Endodermal cell (in vitro differentiated cells): ENCODE measurements around the gene ZSCAN16. TPM values are rescaled to one million over a fixed set of nuclear protein-coding genes. Genes with fewer than 3 reads are reported as not detected.
A peak's percentile ranks its signal among the peaks of the same experiment; 100 is the strongest.

Source experiments
- DNase-seq: peaks from one replicate; pipeline ENCODE4 v3.0.0-alpha.2; 2017
- H3K27ac ChIP-seq: 2 replicates; pipeline ENCODE4 v1.5.1; 2013; ENCODE audit warnings: mild to moderate bottlenecking, low read depth, low read length, moderate library complexity
- H3K27me3 ChIP-seq: 2 replicates; pipeline ENCODE4 v1.6.1; 2013; ENCODE audit warnings: mild to moderate bottlenecking, low read length, moderate library complexity; ENCODE audit not compliant: insufficient read depth, control insufficient read depth, poor library complexity, severe bottlenecking
- H3K36me3 ChIP-seq: 2 replicates; pipeline ENCODE4 v1.7.0; 2013; ENCODE audit warnings: mild to moderate bottlenecking, low read length, moderate library complexity; ENCODE audit not compliant: control insufficient read depth, insufficient read depth
- H3K4me1 ChIP-seq: one replicate; pipeline ENCODE4 v1.7.0; 2013; ENCODE audit warnings: low read length; ENCODE audit not compliant: control insufficient read depth, insufficient read depth
- H3K4me3 ChIP-seq: 2 replicates; pipeline ENCODE4 v1.5.1; 2013; ENCODE audit warnings: mild to moderate bottlenecking, low read length, moderate library complexity
- H3K9ac ChIP-seq: 2 replicates; pipeline ENCODE4 v1.6.1; 2013; ENCODE audit warnings: mild to moderate bottlenecking, low read length, moderate library complexity; ENCODE audit not compliant: poor library complexity, severe bottlenecking; ENCODE audit errors: extremely low read depth
- H3K9me3 ChIP-seq: 2 replicates; pipeline ENCODE4 v1.6.1; 2013; ENCODE audit warnings: mild to moderate bottlenecking, low read length, moderate library complexity; ENCODE audit not compliant: control insufficient read depth
- H3K27ac Mint-ChIP-seq: 2 replicates; pipeline ENCODE4 v1.8.0; 2020; ENCODE audit warnings: mixed read lengths
- H3K27me3 Mint-ChIP-seq: 2 replicates; pipeline ENCODE4 v1.8.0; 2021; ENCODE audit warnings: mild to moderate bottlenecking, mixed read lengths; ENCODE audit not compliant: insufficient read depth
- H3K36me3 Mint-ChIP-seq: 2 replicates; pipeline ENCODE4 v1.8.0; 2020; ENCODE audit warnings: low read depth, mixed read lengths
- H3K4me1 Mint-ChIP-seq: 2 replicates; pipeline ENCODE4 v1.8.0; 2020; ENCODE audit warnings: mixed read lengths
- H3K4me3 Mint-ChIP-seq: 2 replicates; pipeline ENCODE4 v1.8.0; 2020; ENCODE audit warnings: mild to moderate bottlenecking, moderate library complexity, mixed read lengths
- H3K9me3 Mint-ChIP-seq: 2 replicates; pipeline ENCODE4 v1.8.0; 2020; ENCODE audit warnings: mild to moderate bottlenecking, mixed read lengths
- CTCF ChIP-seq: fragments of 200-600 bp; sonication (generic); conservative IDR thresholded peaks from 2 replicates; pipeline ENCODE4 v1.5.0; 2021; ENCODE audit warnings: antibody characterized with exemption, mild to moderate bottlenecking
- WGBS, 2 experiments: methylation state at CpG; one replicate each; pipeline versions ENCODE4 v1.1.5 to v1.1.7; 2013; ENCODE audit warnings: missing lambda C conversion rate in 2 of 2, mixed read lengths in 1 of 2; ENCODE audit not compliant: insufficient coverage in 1 of 2, insufficient read length in 1 of 2; 5-methylcytosine and 5-hydroxymethylcytosine counted together
- total RNA-seq, 2 donors: library from RNA; stranded (reverse); fragmentation: NEBNext Ultra II Directional in 1 of 2; extraction: Animal tissue kit (Norgen Biotek cat#: 25700) in 1 of 2; gene quantifications; 2 replicates in 1 of 2; 3 replicates in 1 of 2; pipeline ENCODE4 v1.2.1, GENCODE V29; 2021

Gene ZSCAN16
- total RNA-seq, 2 donors from 2014 or later = 6.0 to 7.4 TPM

DNA sequence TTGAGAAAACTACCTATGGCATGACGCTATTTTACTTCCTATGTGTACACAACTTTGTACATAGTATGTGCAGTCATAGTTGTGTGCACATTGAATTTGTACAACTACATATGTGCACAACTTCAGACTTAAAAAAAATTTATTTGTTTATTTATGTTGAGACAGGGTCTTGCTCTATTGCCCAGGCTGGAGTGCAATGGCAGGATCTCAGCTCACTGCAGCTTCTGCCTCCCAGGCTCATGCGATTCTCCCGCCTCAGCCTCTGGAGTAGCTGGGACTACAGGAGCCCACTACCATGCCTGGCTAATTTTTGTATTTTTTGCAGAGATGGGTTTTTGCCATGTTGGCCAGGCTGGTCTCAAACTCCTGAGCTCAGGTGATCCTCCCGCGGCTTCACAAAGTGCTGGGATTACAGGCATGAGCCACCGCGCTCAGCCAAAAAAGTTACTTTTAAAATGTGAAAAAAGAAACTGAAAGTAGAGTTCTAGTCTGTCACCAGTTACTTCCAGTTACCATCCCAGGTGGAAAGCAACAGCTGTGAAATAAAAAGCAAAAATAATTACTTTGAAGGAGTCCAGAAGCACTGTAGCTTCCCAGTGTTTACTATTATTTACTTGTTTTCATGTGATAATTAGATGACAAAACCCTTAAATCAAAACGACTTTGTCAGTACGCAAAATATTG, 15.6 kb downstream of the ZSCAN16 start:
- H3K9me3 ChIP-seq = no peaks in the 10 kb centered on the region
- no peak for DNase-seq
- peaks cover 9% of the 10 kb centered on the region for H3K36me3 ChIP-seq
- no peak overlapping the region for H3K27ac ChIP-seq
- 72 to 86% methylated on average over 8 to 9 of the region's 9 CpGs for WGBS, 2 experiments
- Mint-ChIP-seq H3K4me3 (no peak overlapping the region), H3K36me3 (peaks cover 14% of the 10 kb centered on the region), H3K27ac (no peak overlapping the region), H3K4me1 (peaks cover 24% of the 10 kb centered on the region), H3K27me3 (peaks cover 25% of the 10 kb centered on the region), H3K9me3 (no peaks in the 10 kb centered on the region)
- peaks cover 14% of the 10 kb centered on the region for H3K27me3 ChIP-seq
- no peak overlapping the region for H3K4me3 ChIP-seq
- TF ChIP-seq CTCF = no peak
- no peaks in the 10 kb centered on the region for H3K4me1 ChIP-seq
- no peak overlapping the region for H3K9ac ChIP-seq

DNA sequence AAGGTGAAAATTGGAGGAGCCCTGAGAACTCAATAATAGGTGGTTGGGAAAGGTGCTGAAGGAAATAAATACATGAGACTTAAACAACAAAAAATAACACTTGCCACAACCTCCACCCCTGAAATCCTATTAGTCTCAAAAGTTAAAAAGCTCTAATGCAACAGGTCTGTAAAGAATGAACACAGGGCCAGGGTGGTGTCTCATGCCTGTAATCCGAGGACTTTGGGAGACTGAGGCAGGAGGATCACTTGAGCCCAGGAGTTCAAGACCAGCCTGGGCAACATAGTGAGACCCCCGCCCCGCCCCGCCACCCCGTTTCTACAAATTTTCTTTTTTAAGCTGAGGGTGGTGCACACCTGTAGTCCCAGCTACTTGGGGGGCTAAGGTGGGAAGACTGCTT, 16.2 kb downstream of the ZSCAN16 start:
- H3K27ac Mint-ChIP-seq = no peak overlapping the region
- DNase-seq = no peak
- H3K4me3 Mint-ChIP-seq = no peak overlapping the region
- Histone ChIP-seq H3K9ac (no peak overlapping the region), H3K27ac (no peak overlapping the region), H3K9me3 (no peaks in the 10 kb centered on the region), H3K27me3 (peaks cover 14% of the 10 kb centered on the region), H3K36me3 (peaks cover 16% of the 10 kb centered on the region), H3K4me3 (no peak overlapping the region), H3K4me1 (no peaks in the 10 kb centered on the region)
- H3K27me3 Mint-ChIP-seq = peaks cover 25% of the 10 kb centered on the region
- no peak for TF ChIP-seq CTCF
- H3K4me1 Mint-ChIP-seq = peaks cover 20% of the 10 kb centered on the region
- H3K36me3 Mint-ChIP-seq = peaks cover 20% of the 10 kb centered on the region
- WGBS, 2 experiments = 80 to 97% methylated on average over 4 to 5 of the region's 5 CpGs
- H3K9me3 Mint-ChIP-seq = no peaks in the 10 kb centered on the region

GRCh38 chr6:28141500-28142329, 17.3 kb downstream of the ZSCAN16 start, which contains the start of gene ZKSCAN8:
Gene ZKSCAN8 (plus strand): TSS chr6:28141883. CDS start chr6:28148408, 6,525 bp downstream.
- peak within 1 kb of the TSS; percentile 83 for H3K9ac ChIP-seq
- DNase-seq = peak; percentile 97
- peak within 1 kb of the TSS; percentile 97 for H3K4me3 ChIP-seq
- Mint-ChIP-seq H3K36me3 (peaks cover 31% of the 10 kb centered on the region), H3K4me3 (peak within 1 kb of the TSS; percentile 95), H3K9me3 (no peaks in the 10 kb centered on the region), H3K27me3 (peaks cover 25% of the 10 kb centered on the region), H3K4me1 (peaks cover 13% of the 10 kb centered on the region), H3K27ac (peak within 1 kb of the TSS; percentile 92)
- no peaks in the 10 kb centered on the region for H3K4me1 ChIP-seq
- peaks cover 14% of the 10 kb centered on the region for H3K27me3 ChIP-seq
- H3K9me3 ChIP-seq = no peaks in the 10 kb centered on the region
- peak within 1 kb of the TSS; percentile 78 for H3K27ac ChIP-seq
- H3K36me3 ChIP-seq = peaks cover 26% of the 10 kb centered on the region
- no peak for TF ChIP-seq CTCF
- 0 to 1% methylated on average over 22 to 51 of the region's 52 CpGs for WGBS, 2 experiments
